Measurements from ENCODE around the gene URI1. TPM values are rescaled to one million over a fixed set of nuclear protein-coding genes. Genes with fewer than 3 reads are reported as not detected.

URI1 gene
- polyA plus RNA-seq, 1 of the 3 experiments (the other 2 are of a cell fraction), result 32.4 TPM

GRCh38 chr19:30063650-30064347, 121.8 kb downstream of the URI1 start:
- no peaks in the 10 kb centered on the region for H3K9me2 ChIP-seq
- H3K36me3 ChIP-seq (replicated peaks in 1 of 2; ENCODE audit: control insufficient read depth in 1 of 2, insufficient read depth in 2 of 2, low read length in 1 of 2), result no peaks in the 10 kb centered on the region
- H3K4me3 ChIP-seq (ENCODE audit: low read depth in 2 of 2, low read length in 1 of 2), result no peak overlapping the region
- no peaks in the 10 kb centered on the region for H3F3A ChIP-seq (replicated peaks; ENCODE audit: insufficient read depth)
- no peaks in the 10 kb centered on the region for H3K27me3 ChIP-seq (ENCODE audit: insufficient read depth)
- ChIA-PET CTCF (interaction anchor here (0.8 kb wide), 1 partner anchor 10 kb away, joined by 4 read pairs; no protein-coding TSS in a partner anchor), POLR2A (no interaction called here)
- H3K79me2 ChIP-seq (ENCODE audit: insufficient read depth), result no peaks in the 10 kb centered on the region
- no peak for DNase-seq
- H3K4me1 ChIP-seq (ENCODE audit: control insufficient read depth in 1 of 2, insufficient read depth in 2 of 2, low read depth in 1 of 2, low read length in 1 of 2), result peaks cover 0 to 12% of the 10 kb centered on the region in 2 experiments; a peak in 1 of 4 replicates
- no peaks in the 10 kb centered on the region for H4K20me1 ChIP-seq (ENCODE audit: insufficient read depth)
- 55% methylated on average over 4 of the region's 13 CpGs for WGBS (ENCODE audit: low lambda C conversion rate)
- no peak overlapping the region for H2AFZ ChIP-seq (ENCODE audit: low read depth)
- H3K4me2 ChIP-seq, result no peak overlapping the region
- no peak overlapping the region for H3K9ac ChIP-seq
- H3K9me3 ChIP-seq, result no peaks in the 10 kb centered on the region
- TF ChIP-seq TCF12 (IDR thresholded peaks at IDR 0.05), result no peak
- no peak for TF ChIP-seq CHD2 (IDR thresholded peaks at IDR 0.05; ENCODE audit: low read length, partially characterized antibody)
- TF ChIP-seq IRF3 (IDR thresholded peaks at IDR 0.05; ENCODE audit: low read depth, low read length), result no peak
- TF ChIP-seq RXRA (IDR thresholded peaks at IDR 0.05; ENCODE audit: borderline replicate concordance, low read depth), result no peak
- TF ChIP-seq SMC3 (IDR thresholded peaks at IDR 0.05; ENCODE audit: low read depth, low read length), result no peak
- TF ChIP-seq RAD21 (IDR thresholded peaks at IDR 0.05; ENCODE audit: low read length), result no peak
- no peak for TF ChIP-seq TEAD4 (IDR thresholded peaks at IDR 0.05; ENCODE audit: borderline replicate concordance, insufficient read depth)
- no peak for TF ChIP-seq YY1 (IDR thresholded peaks at IDR 0.05; ENCODE audit: low read depth)
- TF ChIP-seq, protein P1, sequence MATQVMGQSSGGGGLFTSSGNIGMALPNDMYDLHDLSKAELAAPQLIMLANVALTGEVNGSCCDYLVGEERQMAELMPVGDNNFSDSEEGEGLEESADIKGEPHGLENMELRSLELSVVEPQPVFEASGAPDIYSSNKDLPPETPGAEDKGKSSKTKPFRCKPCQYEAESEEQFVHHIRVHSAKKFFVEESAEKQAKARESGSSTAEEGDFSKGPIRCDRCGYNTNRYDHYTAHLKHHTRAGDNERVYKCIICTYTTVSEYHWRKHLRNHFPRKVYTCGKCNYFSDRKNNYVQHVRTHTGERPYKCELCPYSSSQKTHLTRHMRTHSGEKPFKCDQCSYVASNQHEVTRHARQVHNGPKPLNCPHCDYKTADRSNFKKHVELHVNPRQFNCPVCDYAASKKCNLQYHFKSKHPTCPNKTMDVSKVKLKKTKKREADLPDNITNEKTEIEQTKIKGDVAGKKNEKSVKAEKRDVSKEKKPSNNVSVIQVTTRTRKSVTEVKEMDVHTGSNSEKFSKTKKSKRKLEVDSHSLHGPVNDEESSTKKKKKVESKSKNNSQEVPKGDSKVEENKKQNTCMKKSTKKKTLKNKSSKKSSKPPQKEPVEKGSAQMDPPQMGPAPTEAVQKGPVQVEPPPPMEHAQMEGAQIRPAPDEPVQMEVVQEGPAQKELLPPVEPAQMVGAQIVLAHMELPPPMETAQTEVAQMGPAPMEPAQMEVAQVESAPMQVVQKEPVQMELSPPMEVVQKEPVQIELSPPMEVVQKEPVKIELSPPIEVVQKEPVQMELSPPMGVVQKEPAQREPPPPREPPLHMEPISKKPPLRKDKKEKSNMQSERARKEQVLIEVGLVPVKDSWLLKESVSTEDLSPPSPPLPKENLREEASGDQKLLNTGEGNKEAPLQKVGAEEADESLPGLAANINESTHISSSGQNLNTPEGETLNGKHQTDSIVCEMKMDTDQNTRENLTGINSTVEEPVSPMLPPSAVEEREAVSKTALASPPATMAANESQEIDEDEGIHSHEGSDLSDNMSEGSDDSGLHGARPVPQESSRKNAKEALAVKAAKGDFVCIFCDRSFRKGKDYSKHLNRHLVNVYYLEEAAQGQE (IDR thresholded peaks at IDR 0.05; ENCODE audit: low read depth, low read length), result no peak
- TF ChIP-seq GABPA (IDR thresholded peaks at IDR 0.05; ENCODE audit: low read depth), result no peak
- no peak for TF ChIP-seq MEF2A (IDR thresholded peaks at IDR 0.05; ENCODE audit: borderline replicate concordance, low read depth)
- TF ChIP-seq JUND (IDR thresholded peaks at IDR 0.05), result no peak
- no peak for TF ChIP-seq POLR2AphosphoS5 (IDR thresholded peaks at IDR 0.05; ENCODE audit: low read depth, low read length)
- TF ChIP-seq EZH2phosphoT487 (IDR thresholded peaks at IDR 0.05; ENCODE audit: borderline replicate concordance, low read depth), result no peak
- no peak for TF ChIP-seq MXI1 (IDR thresholded peaks at IDR 0.05; ENCODE audit: low read depth, low read length)
- no peak for TF ChIP-seq FOXM1 (IDR thresholded peaks at IDR 0.05; ENCODE audit: low read depth)
- no peak overlapping the region for H3K27ac ChIP-seq (ENCODE audit: low read depth in 2 of 2, low read length in 1 of 2)

All from SK-N-SH (cell line).